ELF-1 (cell line): ENCODE results near the gene KIF1B.
"Not testable (repeated sequence)": the region's sequence is repeated elsewhere in the genome, so short reads cannot be mapped to it uniquely, and the experiment has no call there.

Experiments
- DNase-seq: peaks from one replicate; pipeline ENCODE4 v3.0.0-alpha.2; 2016; ENCODE audit warnings: low read depth, low spot score

The KIF1B gene

DNA sequence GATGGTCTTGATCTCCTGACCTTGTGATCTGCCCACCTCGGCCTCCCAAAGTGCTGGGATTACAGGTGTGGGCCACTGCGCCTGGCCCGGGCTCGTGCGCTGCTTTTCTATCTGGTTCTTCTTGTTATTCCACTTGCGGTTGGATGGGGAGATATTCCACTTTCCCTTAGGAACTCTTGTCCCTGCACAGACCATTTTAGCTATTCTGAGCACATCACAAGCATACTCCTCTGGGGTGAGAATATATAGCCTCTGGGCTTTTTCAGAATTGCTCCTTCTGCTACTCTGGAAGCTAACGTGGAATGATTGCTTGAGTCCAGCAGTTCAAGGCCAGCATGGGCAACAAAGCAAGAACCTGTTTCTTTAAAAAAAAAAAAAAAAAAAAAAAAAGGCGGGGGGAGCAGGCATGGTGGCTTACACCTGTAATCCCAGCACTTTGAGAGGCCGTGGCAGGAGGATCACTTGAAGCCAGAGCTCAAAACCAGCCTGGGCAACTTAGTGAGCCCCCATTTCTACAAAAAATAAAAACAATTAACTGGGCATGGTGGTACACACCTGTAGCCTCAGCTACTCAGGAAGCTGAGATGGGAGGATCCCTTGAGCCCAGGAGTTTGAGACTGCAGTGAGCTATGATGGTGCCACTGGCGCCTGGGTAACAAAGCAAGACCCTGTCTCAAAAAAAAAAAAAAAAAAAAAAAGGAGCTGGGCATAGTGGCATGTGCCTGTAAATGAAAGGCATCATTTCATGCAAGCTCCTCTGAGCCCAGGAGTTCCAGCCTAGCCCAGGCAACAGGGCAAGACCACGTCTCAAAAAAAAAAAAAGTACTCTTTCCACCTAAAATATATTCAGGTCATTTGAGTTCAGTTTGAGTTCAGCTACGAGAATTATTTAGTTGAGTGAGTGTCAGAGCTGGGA is 176.6 kb downstream of the KIF1B start:
- DNase-seq: peak; percentile 64

DNA sequence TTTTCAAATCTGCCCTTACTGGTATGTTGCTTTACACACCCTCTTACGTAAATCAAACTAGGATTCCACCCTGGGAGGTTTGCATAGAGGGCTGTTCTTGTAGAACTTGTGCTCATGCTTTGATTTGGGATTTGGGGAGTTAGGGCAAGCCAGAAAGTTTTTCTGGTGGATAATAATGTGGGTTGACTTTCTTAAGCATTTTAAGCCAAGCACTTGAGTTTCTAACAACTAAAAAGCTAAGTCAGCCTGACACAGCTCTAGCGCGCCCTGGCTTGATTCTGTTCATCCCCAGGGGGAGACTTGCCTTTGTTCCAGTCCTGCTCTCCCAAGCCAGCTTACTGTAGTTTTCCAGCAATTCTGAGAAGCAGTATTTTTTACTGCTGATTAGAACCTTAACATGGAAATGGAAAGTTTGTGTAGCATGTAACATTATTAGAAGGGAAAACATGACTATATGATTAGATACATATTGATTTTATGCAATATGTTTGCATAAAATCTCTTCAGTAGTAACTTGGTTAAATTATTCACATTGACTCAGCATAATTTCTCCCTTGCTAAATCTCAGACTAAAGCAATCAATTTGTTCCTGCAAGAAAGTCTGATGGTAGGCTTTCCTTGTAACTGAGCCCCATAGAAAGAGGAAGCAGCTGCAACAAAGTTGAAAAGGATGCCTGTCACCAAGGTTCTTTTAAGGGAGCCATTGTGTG is 177.5 kb downstream of the KIF1B start:
- DNase-seq: peak; percentile 42

DNA sequence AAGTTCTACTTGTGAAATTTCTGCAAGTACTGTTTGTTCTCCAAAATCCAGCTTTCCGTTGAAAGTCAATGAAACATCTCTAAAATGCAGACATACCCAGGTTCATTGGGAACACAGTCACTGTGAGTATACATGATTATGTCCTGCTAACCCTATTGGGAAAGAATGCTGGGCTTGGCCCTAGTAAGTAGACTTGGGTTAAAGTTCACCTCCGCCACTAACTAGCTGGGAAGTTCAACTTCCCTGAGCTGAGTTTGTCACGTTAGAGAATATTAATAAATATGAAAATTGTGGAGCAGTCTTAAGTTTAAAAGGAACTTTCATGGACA is 178.0 kb downstream of the KIF1B start:
- DNase-seq: no peak

DNA sequence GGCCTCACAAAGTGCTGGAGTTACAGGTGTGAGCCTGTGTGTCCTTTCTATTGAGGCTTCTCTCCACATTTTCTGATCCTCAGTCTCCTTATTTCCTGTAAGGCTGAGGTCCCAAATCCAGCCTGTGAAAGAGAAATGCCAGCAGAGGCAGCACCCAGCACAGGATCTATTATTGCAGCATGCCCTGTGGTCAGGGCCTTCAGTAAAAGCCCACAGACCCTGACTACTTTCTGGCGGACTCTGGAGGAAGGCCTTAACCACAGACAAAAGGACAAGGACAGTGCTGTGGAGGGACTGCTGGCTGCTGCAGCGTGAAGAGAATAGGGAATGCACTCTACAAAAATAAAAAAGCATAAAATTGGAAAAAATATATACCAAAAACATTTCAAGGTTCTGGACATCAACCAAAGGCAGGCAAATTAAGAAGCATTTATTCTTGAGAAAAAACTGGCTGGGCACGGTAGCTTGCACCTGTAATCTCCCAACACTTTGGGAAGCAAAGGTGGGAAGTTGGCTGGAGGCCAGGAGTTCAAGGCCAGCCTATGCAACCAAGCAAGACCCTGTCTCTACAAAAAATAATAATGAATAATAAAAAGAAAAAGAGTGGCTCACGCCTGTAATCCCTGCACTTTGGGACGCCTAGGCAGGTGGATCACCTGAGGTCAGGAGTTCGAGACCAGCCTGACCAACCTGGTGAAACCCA is 179.1 kb downstream of the KIF1B start:
- no peak for DNase-seq

DNA sequence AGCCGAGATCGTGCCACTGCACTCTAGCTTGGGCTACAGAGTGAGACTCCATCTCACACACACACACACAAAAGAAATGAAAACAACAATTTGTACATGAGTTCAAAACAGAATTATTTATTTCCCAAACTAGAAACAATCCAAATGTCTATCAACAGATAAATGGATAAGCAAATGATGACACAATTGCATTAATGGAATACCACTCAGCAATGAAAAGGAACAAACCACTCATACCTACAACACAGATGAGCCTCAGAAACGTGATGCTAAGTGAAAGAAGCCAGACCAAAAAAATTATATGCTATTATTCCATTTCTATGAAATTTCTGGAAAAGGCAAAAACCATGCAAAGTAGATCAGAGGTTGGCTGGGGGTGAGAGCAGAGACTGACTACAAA is 186.5 kb downstream of the KIF1B start:
- no peak for DNase-seq

DNA sequence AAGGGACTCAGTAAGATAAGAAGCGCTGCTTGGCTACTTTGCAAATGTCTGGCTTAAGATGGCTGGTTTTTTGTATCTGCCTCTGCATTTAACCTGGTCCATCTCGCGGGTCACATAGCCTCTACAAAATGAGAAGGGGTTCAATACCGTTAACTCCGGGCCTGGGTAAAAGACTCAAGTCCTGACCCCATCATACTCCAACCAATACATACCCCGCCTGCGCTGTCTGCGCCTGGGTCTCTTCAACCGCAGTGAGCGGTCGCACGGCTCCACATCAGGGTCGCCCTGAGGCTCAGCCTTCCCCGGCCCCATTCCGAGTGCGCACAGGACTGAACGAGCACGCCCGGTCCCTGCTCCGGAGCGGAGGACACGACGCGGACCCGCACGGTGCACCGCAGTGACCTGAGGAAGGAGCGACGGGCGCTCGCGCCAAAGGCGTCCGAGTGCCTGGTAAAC is 187.9 kb downstream of the KIF1B start:
- DNase-seq: no peak

DNA sequence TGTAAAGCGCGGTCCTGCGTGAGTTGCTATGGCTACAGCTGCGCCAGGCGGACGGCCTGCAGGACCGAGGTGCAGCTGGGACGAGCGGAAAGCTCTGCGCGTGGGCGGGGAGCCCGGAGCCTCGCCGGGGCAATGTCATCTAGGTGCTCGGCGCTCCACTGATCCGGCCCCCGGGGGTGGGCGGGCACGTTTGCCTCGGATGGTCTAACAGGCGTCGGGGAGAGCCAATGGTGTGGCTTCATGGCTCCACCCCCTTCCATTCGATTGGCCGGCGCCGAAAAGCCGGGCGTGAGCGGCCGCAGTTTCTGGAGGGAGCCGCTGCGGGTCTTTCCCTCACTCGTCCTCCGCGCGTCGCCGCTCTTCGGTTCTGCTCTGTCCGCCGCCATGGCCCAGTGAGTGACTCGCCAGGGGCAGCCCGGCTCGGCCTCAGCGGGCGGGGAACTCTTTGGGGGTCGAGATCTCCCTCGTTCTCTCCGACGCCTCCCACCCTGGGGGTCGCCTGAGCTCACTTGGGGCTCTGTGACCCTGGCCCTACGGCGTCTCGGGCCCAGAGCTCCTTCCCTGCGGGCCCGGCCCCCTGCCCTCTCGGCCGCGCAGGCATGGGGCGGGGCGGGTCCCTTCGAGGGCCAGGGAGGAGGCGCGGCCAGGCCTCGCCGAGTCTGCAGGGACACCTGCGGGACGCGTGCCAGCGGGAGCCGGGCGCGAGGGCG is 188.5 kb downstream of the KIF1B start, which contains the start of gene PGD:
Gene PGD, plus strand, starts transcription at position 331 of the 710 bp plus-strand sequence. Its CDS starts 54 bp downstream, at position 385.
- DNase-seq: peak; percentile 99

DNA sequence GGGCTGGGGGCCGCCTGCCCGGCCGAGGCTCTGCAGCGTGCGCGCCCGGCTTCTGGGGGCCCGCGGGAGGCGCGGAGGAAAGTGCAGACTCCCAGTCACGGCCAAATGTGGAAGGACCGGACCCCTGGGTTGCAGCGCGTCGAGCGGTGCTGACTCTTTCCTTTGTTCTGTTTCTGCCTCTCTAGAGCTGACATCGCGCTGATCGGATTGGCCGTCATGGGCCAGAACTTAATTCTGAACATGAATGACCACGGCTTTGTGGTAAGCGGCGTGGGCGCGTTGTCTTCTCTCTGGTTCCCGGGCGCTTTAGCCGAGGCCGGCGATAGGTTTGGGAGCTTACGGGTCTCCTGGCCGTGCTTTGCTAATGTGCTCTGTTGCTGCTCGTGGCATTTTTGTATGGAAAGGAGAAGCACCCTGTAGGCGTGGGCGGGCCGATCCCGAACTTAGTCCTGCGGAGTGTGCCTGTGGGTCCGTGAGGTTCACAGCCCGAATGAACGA is 189.1 kb downstream of the KIF1B start:
- no peak for DNase-seq

DNA sequence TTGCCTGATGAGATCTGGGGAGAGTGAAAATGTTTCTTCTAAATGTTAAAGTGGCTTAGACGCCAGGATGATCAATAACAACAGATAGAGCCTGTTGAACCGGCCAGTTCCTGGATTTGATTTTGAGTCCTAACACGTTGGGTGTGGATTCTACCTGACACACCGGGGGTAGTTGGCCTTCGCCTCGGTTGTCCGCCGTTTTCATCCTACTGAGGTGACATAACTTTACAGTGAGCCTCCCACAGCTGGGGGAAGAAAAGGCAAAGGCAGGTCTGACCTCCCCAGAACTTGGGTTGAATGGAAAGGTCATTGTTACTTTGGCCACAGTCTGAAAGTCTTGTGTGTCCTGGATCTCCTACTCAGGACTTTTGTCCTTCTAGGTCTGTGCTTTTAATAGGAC is 189.6 kb downstream of the KIF1B start:
- DNase-seq: no peak

DNA sequence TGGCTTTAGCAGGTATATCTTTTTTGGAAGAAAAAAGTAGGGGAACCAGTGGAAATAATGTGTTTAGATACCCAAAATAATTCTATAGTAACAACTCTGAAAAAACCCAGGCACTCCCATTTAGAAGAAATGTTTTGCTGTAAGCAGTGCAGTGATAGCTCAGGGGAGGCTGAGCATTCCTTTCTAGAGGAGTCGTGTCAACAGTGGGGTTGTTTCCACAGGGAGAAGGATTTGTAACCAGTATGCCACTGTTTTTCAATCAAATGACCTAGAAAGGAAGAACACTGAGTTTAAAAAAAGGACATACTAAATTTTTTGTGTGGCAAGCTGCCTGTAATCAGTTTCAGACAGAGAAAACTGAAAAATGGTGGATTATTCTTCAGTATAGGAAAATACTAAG is 190.9 kb downstream of the KIF1B start:
- no peak for DNase-seq

DNA sequence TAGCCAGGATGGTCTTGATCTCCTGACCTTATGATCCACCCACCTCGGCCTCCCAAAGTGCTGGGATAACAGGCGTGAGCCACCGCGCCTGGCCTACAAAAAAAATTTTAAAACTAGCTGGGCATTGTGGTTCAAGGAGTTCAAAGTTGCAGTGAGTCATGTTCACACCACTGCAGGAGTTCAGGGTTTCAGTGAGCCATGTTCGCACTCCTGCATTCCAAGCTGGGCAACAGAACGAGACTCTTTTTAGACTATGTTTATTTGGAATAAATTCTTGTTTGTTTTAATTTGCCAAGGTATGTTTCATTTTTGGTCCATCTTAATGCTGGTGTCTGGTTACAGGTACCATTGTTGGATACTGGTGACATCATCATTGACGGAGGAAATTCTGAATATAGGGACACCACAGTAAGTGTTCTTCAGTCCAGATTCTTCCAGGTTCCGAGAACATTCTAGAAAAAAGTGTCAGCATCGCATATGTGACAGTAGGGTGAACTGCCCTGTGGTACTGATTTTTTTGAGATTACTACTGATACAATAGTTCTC is 192.4 kb downstream of the KIF1B start:
- no peak for DNase-seq

DNA sequence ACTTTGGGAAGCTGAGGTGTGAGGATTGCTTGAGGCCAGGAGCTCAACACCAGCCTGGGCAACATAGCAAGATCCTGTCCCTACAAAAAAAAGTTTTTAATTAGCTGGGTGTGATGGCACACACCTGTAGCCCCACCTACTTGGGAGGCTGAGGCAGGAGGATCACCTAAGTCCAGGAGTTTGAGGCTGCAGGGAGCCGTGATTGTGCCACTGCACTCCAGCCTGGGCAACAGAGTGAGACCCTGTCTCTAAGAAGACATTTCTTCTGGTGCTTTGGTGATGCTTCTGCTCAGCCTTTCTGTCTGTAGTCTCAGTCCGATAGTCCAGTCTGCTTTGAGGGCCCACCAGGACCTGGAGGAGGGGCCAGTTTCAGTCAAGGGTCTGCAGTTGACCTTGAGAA is 196.8 kb downstream of the KIF1B start:
- DNase-seq: no peak

DNA sequence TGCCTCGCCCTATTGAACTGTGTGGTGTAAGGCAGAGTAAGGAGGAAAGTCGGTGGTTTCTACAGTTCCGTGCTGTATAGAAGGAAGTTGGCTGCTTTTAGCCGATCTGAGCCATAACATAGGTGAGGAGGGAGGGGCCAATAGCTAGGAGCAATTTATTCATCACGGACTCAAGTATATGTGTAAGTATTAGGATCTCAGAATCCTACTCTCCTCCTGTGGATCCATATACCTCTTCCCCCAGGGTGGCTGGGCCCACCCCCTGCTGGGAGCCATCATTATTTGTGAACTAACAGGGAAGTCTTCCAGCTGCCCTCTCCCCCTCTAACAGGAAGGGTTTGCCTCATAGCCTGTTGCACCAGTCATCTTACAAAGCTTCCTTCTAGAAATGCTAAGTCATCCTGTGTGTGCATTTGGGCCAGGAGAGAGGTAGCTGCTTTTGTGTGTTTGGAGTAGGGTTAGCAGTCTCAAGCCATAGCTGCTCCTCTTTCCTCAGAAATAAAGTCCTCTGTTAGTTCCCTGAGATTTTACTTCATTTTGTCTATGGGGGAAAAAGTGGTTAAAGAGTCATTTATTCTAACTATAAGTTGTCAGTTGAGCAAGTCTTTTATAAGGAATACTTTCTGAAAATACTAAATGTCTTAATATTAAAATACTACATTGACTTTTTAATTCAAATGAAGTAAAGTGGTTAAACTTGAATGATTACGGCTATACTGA is 205.0 kb downstream of the KIF1B start:
- peak; percentile 60 for DNase-seq

DNA sequence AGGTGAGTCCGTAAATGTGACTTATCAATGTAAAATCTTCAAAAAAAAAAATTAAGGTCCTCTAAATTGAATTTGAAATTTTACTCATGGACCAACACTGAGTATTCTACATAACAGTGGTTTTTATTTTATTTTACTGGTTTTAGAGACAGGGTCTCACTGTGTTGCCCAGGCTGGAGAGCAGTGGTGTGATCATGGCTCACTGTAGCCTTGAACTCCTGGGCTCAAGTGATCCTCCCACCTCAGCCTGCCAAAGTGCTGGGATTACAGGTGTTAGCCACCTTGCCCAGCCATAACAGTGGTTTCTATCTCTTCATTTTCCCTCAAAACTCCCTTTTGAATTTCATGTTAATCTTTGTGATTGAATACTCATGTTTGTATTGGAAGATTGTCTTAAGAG is 205.6 kb downstream of the KIF1B start:
- not testable (repeated sequence) for DNase-seq

DNA sequence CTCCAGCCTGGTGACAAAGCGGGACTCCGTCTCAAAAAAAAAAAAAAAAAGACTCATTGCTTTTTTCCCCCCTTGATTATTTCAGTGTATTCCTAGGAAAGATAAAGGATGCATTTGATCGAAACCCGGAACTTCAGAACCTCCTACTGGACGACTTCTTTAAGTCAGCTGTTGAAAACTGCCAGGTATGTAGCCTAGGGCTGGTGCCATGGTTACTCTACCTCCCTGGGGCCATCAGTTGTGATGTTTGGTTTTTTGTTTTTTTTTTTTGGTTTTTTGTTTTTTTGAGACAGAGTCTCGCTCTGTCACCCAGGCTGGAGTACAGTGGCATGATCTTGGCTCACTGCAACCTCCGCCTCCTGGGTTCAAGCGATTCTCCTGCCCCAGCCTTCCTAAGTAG is 208.4 kb downstream of the KIF1B start:
- DNase-seq: not testable (repeated sequence)

DNA sequence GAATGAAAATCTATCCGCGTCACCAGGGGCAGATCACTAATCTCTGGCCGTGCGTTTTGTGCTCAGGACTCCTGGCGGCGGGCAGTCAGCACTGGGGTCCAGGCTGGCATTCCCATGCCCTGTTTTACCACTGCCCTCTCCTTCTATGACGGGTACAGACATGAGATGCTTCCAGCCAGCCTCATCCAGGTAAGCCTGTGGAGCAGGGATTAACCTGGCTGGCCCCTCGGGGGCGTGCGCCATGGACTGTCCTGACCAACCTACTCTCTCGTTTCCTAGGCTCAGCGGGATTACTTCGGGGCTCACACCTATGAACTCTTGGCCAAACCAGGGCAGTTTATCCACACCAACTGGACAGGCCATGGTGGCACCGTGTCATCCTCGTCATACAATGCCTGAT is 209.0 kb downstream of the KIF1B start:
- DNase-seq: no peak

DNA sequence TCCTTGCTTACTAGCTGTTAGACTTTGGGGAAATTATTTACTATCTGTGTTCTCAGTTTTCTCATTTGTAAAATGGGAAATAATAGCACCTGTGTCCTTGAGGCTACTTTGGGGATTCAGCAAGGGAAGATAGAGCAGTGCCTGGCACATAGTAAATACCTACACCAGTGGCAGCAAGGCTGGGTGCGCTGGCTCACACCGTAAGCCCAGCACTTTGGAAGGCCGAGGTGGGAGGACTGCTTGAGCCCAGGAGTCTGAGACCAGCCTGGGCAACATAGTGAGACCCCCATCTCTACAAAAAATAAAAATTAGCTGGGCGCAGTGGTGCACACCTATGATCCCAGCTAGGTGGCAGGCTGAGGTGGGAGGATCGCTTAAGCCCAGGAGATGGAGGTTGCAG is 211.3 kb downstream of the KIF1B start:
- no peak for DNase-seq

DNA sequence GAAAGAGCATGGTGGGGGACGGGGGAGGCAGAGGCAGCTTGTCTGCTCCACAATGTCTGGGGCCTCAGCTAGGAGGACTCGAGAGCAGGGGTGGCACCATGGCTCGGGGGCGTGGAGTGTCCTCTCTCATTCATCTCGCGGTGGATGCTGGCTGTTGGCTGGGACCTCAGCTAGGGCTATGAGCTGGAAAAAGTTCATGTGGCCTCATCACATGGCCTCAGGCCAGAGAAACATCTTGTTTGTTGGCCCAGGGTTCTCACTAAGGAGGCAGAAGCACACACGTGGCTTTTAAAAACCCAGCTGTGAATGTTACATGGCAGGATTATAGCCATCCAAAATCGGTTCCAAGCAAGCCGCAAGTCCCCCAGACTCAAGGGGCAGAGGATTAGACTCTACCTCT is 213.7 kb downstream of the KIF1B start:
- DNase-seq: peak; percentile 46

DNA sequence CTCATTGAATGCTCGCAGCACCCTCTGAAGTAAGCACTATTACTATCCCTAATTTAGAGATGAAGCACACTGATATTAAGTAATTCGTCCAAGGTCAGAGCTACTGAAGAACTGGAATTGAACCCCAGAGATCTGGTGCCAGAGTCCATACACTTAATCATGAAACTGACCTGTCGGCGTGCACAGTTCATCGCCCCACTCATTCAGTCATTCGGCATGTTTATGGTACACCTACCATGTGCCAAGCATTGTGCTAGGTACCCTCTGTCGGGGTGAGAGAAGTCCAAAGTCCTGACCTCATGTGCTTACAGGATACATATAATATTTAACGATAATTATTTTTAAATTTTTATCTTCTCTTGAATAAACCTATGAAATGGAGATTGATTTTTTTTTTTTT is 214.3 kb downstream of the KIF1B start:
- DNase-seq: no peak

DNA sequence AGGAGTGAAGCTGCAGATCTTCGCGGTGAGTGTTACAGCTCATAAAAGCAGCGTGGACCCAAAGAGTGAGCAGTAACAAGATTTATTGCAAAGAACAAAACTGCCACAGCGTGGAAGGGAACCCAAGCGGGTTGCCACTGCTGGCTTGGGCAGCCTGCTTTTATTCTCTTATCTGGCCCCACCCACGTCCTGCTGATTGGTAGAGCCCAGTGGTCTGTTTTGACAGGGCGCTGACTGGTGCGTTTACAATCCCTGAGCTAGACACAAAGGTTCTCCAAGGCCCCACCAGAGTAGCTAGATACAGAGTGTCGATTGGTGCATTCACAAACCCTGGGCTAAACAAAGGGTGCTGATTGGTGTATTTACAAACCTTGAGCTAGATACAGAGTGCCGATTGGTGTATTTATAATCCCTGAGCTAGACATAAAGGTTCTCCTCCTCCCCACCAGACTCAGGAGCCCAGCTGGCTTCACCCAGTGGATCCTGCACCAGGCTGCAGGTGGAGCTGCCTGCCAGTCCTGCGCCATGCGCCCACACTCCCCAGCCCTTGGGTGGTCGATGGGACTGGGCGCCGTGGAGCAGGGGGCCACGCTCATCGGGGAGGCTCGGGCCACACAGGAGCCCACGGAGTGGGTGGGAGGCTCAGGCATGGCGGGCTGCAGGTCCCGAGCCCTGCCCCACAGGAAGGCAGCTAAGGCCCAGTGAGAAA is 215.6 kb downstream of the KIF1B start:
- DNase-seq: not testable (repeated sequence)
